K562 (cell line): Measurements from ENCODE around the gene AWAT1. TPM values are rescaled to one million over a fixed set of nuclear protein-coding genes. Genes with fewer than 3 reads are reported as not detected.

Experiments
- polyA plus RNA-seq, 8 experiments: library from polyadenylated mRNA; depleted of rRNA in 4 of 8; stranded (reverse) in 5 of 8; unstranded in 3 of 8; fragments of >200 nt; fragmentation: Nextera tagmentation in 2 of 8; fragmentation: Illumina TruSeq in 1 of 8; extraction: Ambion mirVana in 2 of 8; extraction: Trizol in 1 of 8; gene quantifications; 2 replicates each; pipeline versions ENCODE4 v1.2.1 to v1.2.3, GENCODE V29; 2011 to 2014; ENCODE audit warnings: inconsistent platforms in 1 of 8, missing spikeins in 1 of 8
- small RNA-seq: library from RNA; depleted of rRNA; stranded (forward); fragments of <200 nt; gene quantifications from one replicate; pipeline ENCODE3, GENCODE V24; 2014
- total RNA-seq, 7 experiments: library from RNA; depleted of rRNA in 6 of 7; stranded (reverse); fragments of >200 nt in 6 of 7; fragmentation: Illumina TruSeq in 2 of 7; extraction: Trizol in 2 of 7; gene quantifications; 2 replicates each; pipeline versions ENCODE4 v1.2.1 to v1.2.3, GENCODE V29; 2011 to 2021; ENCODE audit warnings: low replicate concordance in 1 of 7

AWAT1 gene
- total and polyA plus RNA-seq, 9 of the 15 experiments (the other 6 are each of a cell fraction or from before 2014, with no cell fraction given), result not detected

Small RNAs within 50 kb of the gene (small RNA-seq; reads per million reads assigned to genes)
- gene RNA5SP507, result 0.77 reads per million, percentile 46 among the genes with 10 or more reads in this experiment

Other genes starting within 250 kb of the AWAT1 start
Only the 7 nearest of the 11 such genes appear.
- 42.4 and 47.3 TPM in 2 replicates for gene IGBP1, start 101.2 kb upstream of the AWAT1 start, total RNA-seq (2014; rRNA removed)
- 48.2 and 55.2 TPM in 2 replicates for gene IGBP1, start 101.2 kb upstream of the AWAT1 start, total RNA-seq (2014; rRNA removed; fragmentation: Illumina TruSeq; extraction: Trizol)
- gene IGBP1, start 101.2 kb upstream of the AWAT1 start, total RNA-seq (2015; rRNA removed; fragmentation: Illumina TruSeq; extraction: Trizol), result 35.3 and 36.6 TPM in 2 replicates
- 37.3 and 40.3 TPM in 2 replicates for gene IGBP1, start 101.2 kb upstream of the AWAT1 start, total RNA-seq (2021)
- gene IGBP1, start 101.2 kb upstream of the AWAT1 start, polyA plus RNA-seq (2011; rRNA removed), result 83.1 and 91.8 TPM in 2 replicates
- 55.0 and 58.4 TPM in 2 replicates for gene IGBP1, start 101.2 kb upstream of the AWAT1 start, polyA plus RNA-seq (2014; fragmentation: Illumina TruSeq; extraction: Trizol)
- 10 to 100 TPM; 79.3 to 91.5 TPM for gene IGBP1, start 101.2 kb upstream of the AWAT1 start, polyA plus RNA-seq (2014; fragmentation: Nextera tagmentation; extraction: Ambion mirVana)
- 41.2 and 52.8 TPM in 2 replicates for gene IGBP1, start 101.2 kb upstream of the AWAT1 start, polyA plus RNA-seq (2014; rRNA removed)
- not detected in 2 replicates for gene DGAT2L6, start 57.2 kb upstream of the AWAT1 start, total RNA-seq (2014; rRNA removed)
- gene DGAT2L6, start 57.2 kb upstream of the AWAT1 start, total RNA-seq (2014; rRNA removed; fragmentation: Illumina TruSeq; extraction: Trizol), result not detected in 2 replicates
- gene DGAT2L6, start 57.2 kb upstream of the AWAT1 start, total RNA-seq (2015; rRNA removed; fragmentation: Illumina TruSeq; extraction: Trizol), result not detected in 2 replicates
- not detected in 2 replicates for gene DGAT2L6, start 57.2 kb upstream of the AWAT1 start, total RNA-seq (2021)
- not detected in 2 replicates for gene DGAT2L6, start 57.2 kb upstream of the AWAT1 start, polyA plus RNA-seq (2011; rRNA removed)
- gene DGAT2L6, start 57.2 kb upstream of the AWAT1 start, polyA plus RNA-seq (2014; fragmentation: Illumina TruSeq; extraction: Trizol), result not detected in 2 replicates
- gene DGAT2L6, start 57.2 kb upstream of the AWAT1 start, polyA plus RNA-seq (2014; fragmentation: Nextera tagmentation; extraction: Ambion mirVana), result not detected
- gene DGAT2L6, start 57.2 kb upstream of the AWAT1 start, polyA plus RNA-seq (2014; rRNA removed), result not detected in 2 replicates
- gene P2RY4, start 25.5 kb downstream of the AWAT1 start, total RNA-seq (2014; rRNA removed), result not detected in 2 replicates
- gene P2RY4, start 25.5 kb downstream of the AWAT1 start, total RNA-seq (2014; rRNA removed; fragmentation: Illumina TruSeq; extraction: Trizol), result not detected in 2 replicates
- gene P2RY4, start 25.5 kb downstream of the AWAT1 start, total RNA-seq (2015; rRNA removed; fragmentation: Illumina TruSeq; extraction: Trizol), result not detected in 2 replicates
- not detected in 2 replicates for gene P2RY4, start 25.5 kb downstream of the AWAT1 start, total RNA-seq (2021)
- not detected in 2 replicates for gene P2RY4, start 25.5 kb downstream of the AWAT1 start, polyA plus RNA-seq (2011; rRNA removed)
- gene P2RY4, start 25.5 kb downstream of the AWAT1 start, polyA plus RNA-seq (2014; fragmentation: Illumina TruSeq; extraction: Trizol), result not detected in 2 replicates
- not detected for gene P2RY4, start 25.5 kb downstream of the AWAT1 start, polyA plus RNA-seq (2014; fragmentation: Nextera tagmentation; extraction: Ambion mirVana)
- not detected in 2 replicates for gene P2RY4, start 25.5 kb downstream of the AWAT1 start, polyA plus RNA-seq (2014; rRNA removed)
- not detected in 2 replicates for gene ARR3, start 33.7 kb downstream of the AWAT1 start, total RNA-seq (2014; rRNA removed)
- gene ARR3, start 33.7 kb downstream of the AWAT1 start, total RNA-seq (2014; rRNA removed; fragmentation: Illumina TruSeq; extraction: Trizol), result not detected in 2 replicates
- gene ARR3, start 33.7 kb downstream of the AWAT1 start, total RNA-seq (2015; rRNA removed; fragmentation: Illumina TruSeq; extraction: Trizol), result not detected in 2 replicates
- not detected in 2 replicates for gene ARR3, start 33.7 kb downstream of the AWAT1 start, total RNA-seq (2021)
- gene ARR3, start 33.7 kb downstream of the AWAT1 start, polyA plus RNA-seq (2011; rRNA removed), result not detected in 2 replicates
- gene ARR3, start 33.7 kb downstream of the AWAT1 start, polyA plus RNA-seq (2014; fragmentation: Illumina TruSeq; extraction: Trizol), result not detected in 2 replicates
- gene ARR3, start 33.7 kb downstream of the AWAT1 start, polyA plus RNA-seq (2014; fragmentation: Nextera tagmentation; extraction: Ambion mirVana), result not detected
- gene ARR3, start 33.7 kb downstream of the AWAT1 start, polyA plus RNA-seq (2014; rRNA removed), result not detected in 2 replicates
- not detected in 2 replicates for gene RAB41, start 47.5 kb downstream of the AWAT1 start, total RNA-seq (2014; rRNA removed)
- not detected in 2 replicates for gene RAB41, start 47.5 kb downstream of the AWAT1 start, total RNA-seq (2014; rRNA removed; fragmentation: Illumina TruSeq; extraction: Trizol)
- gene RAB41, start 47.5 kb downstream of the AWAT1 start, total RNA-seq (2015; rRNA removed; fragmentation: Illumina TruSeq; extraction: Trizol), result not detected in 2 replicates
- not detected in 2 replicates for gene RAB41, start 47.5 kb downstream of the AWAT1 start, total RNA-seq (2021)
- gene RAB41, start 47.5 kb downstream of the AWAT1 start, polyA plus RNA-seq (2011; rRNA removed), result not detected in 2 replicates
- not detected in 2 replicates for gene RAB41, start 47.5 kb downstream of the AWAT1 start, polyA plus RNA-seq (2014; fragmentation: Illumina TruSeq; extraction: Trizol)
- gene RAB41, start 47.5 kb downstream of the AWAT1 start, polyA plus RNA-seq (2014; fragmentation: Nextera tagmentation; extraction: Ambion mirVana), result under 1 TPM in 1 of 2 experiments, not detected in 1; 0.08 TPM
- gene RAB41, start 47.5 kb downstream of the AWAT1 start, polyA plus RNA-seq (2014; rRNA removed), result not detected in 2 replicates
- 20.7 and 21.9 TPM in 2 replicates for gene PDZD11, start 55.3 kb downstream of the AWAT1 start, total RNA-seq (2014; rRNA removed)
- 32.5 and 34.5 TPM in 2 replicates for gene PDZD11, start 55.3 kb downstream of the AWAT1 start, total RNA-seq (2014; rRNA removed; fragmentation: Illumina TruSeq; extraction: Trizol)
- gene PDZD11, start 55.3 kb downstream of the AWAT1 start, total RNA-seq (2015; rRNA removed; fragmentation: Illumina TruSeq; extraction: Trizol), result 24.7 and 28.6 TPM in 2 replicates
- gene PDZD11, start 55.3 kb downstream of the AWAT1 start, total RNA-seq (2021), result 25.0 and 25.1 TPM in 2 replicates
- gene PDZD11, start 55.3 kb downstream of the AWAT1 start, polyA plus RNA-seq (2011; rRNA removed), result 44.2 and 67.1 TPM in 2 replicates
- 45.6 and 52.9 TPM in 2 replicates for gene PDZD11, start 55.3 kb downstream of the AWAT1 start, polyA plus RNA-seq (2014; fragmentation: Illumina TruSeq; extraction: Trizol)
- gene PDZD11, start 55.3 kb downstream of the AWAT1 start, polyA plus RNA-seq (2014; fragmentation: Nextera tagmentation; extraction: Ambion mirVana), result 100 to 1,000 TPM in 1 of 2 experiments, 10 to 100 TPM in 1; 93.7 to 109 TPM
- 36.4 and 42.2 TPM in 2 replicates for gene PDZD11, start 55.3 kb downstream of the AWAT1 start, polyA plus RNA-seq (2014; rRNA removed)
- gene KIF4A, start 55.4 kb downstream of the AWAT1 start, total RNA-seq (2014; rRNA removed), result 26.7 and 27.3 TPM in 2 replicates
- 35.9 and 38.3 TPM in 2 replicates for gene KIF4A, start 55.4 kb downstream of the AWAT1 start, total RNA-seq (2014; rRNA removed; fragmentation: Illumina TruSeq; extraction: Trizol)
- 36.2 and 40.0 TPM in 2 replicates for gene KIF4A, start 55.4 kb downstream of the AWAT1 start, total RNA-seq (2015; rRNA removed; fragmentation: Illumina TruSeq; extraction: Trizol)
- gene KIF4A, start 55.4 kb downstream of the AWAT1 start, total RNA-seq (2021), result 35.4 and 40.3 TPM in 2 replicates
- gene KIF4A, start 55.4 kb downstream of the AWAT1 start, polyA plus RNA-seq (2011; rRNA removed), result 27.9 and 42.7 TPM in 2 replicates
- 36.8 and 42.0 TPM in 2 replicates for gene KIF4A, start 55.4 kb downstream of the AWAT1 start, polyA plus RNA-seq (2014; fragmentation: Illumina TruSeq; extraction: Trizol)
- gene KIF4A, start 55.4 kb downstream of the AWAT1 start, polyA plus RNA-seq (2014; fragmentation: Nextera tagmentation; extraction: Ambion mirVana), result 10 to 100 TPM; 13.0 to 24.6 TPM
- 27.2 and 30.2 TPM in 2 replicates for gene KIF4A, start 55.4 kb downstream of the AWAT1 start, polyA plus RNA-seq (2014; rRNA removed)